RWPE1 (cell line): ENCODE measurements around the gene VPS37B.

Experiments
- CTCF ChIA-PET: fragments of 350-600 bp; sonication (Branson Sonifier 250); formaldehyde crosslinking; extraction: SDS; loops from one replicate; lab custom pipeline; 2021; lab: Yijun Ruan, JAX
- POLR2A ChIA-PET: fragments of 400-600 bp; formaldehyde crosslinking; extraction: SDS; loops from one replicate; lab custom pipeline; 2020; ENCODE audit warnings: antibody characterized with exemption; ENCODE audit not compliant: low non-redundant PET; lab: Yijun Ruan, JAX
- DNase-seq: peaks from one replicate; pipeline ENCODE4 v3.0.0; 2012; ENCODE audit warnings: low spot score
- H3K27ac ChIP-seq: fragments of 450-650 bp; 2 replicates; pipeline ENCODE4 v1.5.1; 2017
- TF ChIP-seq, protein P1 (sequence below): fragments of 450-650 bp; conservative IDR thresholded peaks from 2 replicates; pipeline ENCODE4 v1.5.1; 2017; ENCODE audit warnings: low read depth, mild to moderate bottlenecking

VPS37B gene

DNA sequence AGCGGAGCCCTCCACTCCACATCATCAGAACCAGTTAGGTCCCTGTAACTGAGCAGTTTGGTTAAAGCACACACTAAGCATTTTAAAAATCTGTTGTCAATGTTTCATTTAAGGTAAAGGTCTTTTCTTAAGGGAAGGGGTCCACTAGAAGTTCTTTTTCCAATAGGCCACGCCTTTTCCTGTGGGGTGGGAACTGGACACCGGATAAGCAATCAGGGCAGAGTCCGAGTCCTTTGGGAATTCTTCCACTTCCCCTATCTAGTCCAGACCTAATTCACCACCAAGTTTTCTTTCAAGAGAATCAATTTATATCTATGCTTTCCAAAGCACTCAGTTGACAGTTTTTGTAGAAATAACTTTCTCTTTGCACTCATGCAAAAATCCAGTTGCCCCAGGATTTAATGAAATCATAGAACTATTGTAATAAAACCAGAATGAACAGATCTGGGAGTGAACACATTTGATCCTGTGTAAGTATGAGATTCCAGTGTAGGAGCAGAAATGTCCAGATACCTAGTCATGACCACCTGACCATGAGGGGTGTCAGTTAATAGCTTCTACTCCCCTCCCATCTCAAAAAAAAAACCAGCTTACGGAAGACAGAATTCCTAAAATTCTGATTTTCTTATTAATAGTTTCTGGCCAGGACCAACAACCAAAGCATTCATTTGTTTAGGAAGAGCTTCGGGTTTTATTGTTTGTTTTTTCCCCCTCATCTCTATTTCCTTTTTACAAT is 11.7 kb downstream of the VPS37B start:
- CTCF ChIA-PET, result interaction anchor here (0.6 kb wide), 1 partner anchor 24 kb away, joined by 3 read pairs; no protein-coding TSS in a partner anchor

DNA sequence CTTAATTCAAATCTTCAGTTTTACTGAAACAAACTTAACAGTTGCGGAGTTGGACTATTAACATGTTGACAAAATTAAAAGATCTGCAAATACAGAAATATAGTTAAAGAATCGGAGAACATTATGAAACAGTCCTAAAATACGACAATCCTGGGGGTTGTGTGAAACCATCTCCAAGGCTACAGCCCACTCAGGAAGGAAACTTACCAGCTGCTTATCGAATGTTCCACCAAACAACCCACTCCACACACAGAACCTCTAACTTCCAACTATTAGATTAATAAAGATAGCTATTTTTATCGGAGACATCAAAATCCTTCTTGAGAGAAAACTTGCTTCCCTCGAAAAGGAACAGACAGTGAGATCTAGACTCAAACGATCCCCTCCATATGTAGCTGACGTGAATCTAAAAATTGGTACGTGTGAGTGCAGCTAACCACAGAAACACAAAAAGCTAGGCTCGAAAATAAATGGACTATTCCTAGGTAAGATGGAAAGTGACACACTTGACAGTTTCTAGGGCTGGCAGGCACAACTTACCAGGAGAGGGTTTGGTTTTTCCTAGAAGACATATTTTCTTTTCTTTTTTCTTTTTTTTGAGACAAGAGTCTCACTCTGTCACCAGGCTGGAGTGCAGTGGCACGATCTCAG is 12.9 kb downstream of the VPS37B start:
- ChIA-PET CTCF (no interaction called here), POLR2A (no interaction called here)
- peak overlapping the region; percentile 51 for H3K27ac ChIP-seq
- TF ChIP-seq, protein P1, sequence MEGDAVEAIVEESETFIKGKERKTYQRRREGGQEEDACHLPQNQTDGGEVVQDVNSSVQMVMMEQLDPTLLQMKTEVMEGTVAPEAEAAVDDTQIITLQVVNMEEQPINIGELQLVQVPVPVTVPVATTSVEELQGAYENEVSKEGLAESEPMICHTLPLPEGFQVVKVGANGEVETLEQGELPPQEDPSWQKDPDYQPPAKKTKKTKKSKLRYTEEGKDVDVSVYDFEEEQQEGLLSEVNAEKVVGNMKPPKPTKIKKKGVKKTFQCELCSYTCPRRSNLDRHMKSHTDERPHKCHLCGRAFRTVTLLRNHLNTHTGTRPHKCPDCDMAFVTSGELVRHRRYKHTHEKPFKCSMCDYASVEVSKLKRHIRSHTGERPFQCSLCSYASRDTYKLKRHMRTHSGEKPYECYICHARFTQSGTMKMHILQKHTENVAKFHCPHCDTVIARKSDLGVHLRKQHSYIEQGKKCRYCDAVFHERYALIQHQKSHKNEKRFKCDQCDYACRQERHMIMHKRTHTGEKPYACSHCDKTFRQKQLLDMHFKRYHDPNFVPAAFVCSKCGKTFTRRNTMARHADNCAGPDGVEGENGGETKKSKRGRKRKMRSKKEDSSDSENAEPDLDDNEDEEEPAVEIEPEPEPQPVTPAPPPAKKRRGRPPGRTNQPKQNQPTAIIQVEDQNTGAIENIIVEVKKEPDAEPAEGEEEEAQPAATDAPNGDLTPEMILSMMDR, result no peak
- no peak for DNase-seq

More for the DNA sequence above, 11.7 kb downstream of the VPS37B start:
- TF ChIP-seq, protein P1, result no peak
- H3K27ac ChIP-seq, result no peak overlapping the region
- DNase-seq, result no peak
- POLR2A ChIA-PET, result no interaction called here

DNA sequence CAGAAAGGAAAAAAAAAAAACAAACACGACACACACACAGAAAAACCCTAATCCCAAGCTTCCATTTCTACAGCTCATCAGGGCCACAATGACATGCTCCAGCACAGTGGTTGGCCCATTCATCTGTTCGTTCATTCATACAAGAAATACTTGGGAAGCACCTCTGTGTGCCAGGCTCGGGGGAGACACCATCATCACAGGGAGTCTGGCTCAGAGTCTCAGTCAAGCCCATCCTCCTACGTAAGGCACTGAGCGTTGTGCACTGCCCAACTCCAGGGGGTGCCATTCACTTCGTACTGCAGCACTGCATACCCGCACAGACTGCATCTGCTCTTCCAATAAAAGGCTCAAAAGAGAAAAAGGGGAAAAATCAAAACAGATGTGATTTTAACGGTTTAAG is 15.3 kb downstream of the VPS37B start:
- DNase-seq, result no peak
- ChIA-PET POLR2A (no interaction called here), CTCF (interaction anchor here (1.6 kb wide), 1 partner anchor 13 kb away, joined by 6 read pairs; no protein-coding TSS in a partner anchor)
- peak overlapping the region; percentile 47 for H3K27ac ChIP-seq
- TF ChIP-seq, protein P1, result no peak

DNA sequence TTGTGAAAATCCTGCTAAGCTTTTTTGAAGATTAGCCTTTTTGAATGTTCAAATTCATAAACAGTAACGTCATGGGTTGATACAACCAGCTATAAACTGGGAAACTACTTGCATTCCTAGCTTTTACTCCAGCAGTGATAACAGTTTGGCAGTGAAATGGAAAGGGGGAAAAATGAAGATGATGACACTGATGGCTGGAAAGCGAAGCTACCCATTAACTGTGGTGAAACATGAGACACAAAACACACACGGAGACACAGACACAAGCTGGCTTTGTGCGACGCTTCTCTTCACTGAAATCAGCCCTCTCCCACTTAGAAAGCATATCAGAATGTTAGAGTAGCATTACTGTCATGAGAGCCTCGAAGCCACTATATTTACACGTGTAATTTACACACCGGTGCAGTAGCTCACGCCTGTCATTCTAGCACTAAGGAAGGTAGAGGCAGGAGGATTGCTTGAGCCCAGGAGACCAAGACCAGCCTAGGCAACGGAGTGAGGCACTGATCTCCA is 15.7 kb downstream of the VPS37B start:
- POLR2A ChIA-PET, result no interaction called here
- CTCF ChIA-PET, result interaction anchor here (1.1 to 1.6 kb wide), 2 partner anchors 10 to 13 kb away, joined by 5 to 6 read pairs; no protein-coding TSS in a partner anchor
- TF ChIP-seq, protein P1, result no peak
- peak overlapping the region; percentile 62; the same call in 1 of the 2 replicates for H3K27ac ChIP-seq
- no peak for DNase-seq

DNA sequence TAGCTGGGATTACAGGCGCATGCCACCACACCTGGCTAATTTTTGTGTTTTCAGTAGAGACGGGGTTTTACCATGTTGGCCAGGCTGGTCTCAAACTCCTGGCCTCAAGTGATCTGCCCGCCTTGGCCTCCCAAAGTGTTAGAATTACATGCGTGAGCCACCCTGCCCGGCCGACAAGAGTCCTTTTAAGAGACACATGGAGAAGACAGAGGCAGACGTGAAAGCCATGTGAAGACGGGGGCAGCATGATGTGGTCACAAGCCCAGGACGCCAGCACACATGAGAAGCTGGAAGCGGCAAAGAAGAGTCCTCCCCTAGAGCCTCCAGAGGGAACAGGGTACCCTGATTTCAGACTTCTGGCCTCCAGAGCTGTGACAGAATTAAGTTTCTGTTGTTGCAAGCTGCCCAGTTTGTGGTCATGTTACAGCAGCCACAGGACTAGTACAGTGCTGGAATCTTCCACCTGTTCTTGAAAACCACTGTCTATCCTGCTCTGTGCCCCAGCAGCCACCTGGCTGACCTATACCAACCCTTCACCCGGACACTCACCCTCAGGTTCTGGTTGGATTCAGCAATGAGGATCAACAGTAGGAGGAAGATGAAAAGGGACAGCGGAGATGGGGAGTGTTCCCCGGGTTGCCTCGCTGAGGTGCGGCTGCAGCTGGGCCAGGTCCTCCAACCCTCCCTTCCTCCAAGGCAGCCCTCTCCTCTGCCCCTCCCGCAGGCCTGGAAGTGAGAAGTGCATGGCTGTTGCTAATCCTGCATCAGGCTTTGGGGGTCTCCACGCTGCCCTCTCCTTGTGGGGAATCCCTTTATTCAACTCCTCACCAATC is 16.9 kb downstream of the VPS37B start:
- POLR2A ChIA-PET, result interaction anchor here (0.6 kb wide), 1 partner anchor 25 kb away, joined by 3 read pairs; no protein-coding TSS in a partner anchor
- H3K27ac ChIP-seq, result peak overlapping the region; percentile 62
- TF ChIP-seq, protein P1, result no peak
- DNase-seq, result no peak
- CTCF ChIA-PET, result interaction anchor here (1.1 kb wide), 1 partner anchor 11 kb away, joined by 5 read pairs; no protein-coding TSS in a partner anchor
